ENCODE measurements around the gene PLBD2.

The PLBD2 gene, protein sequence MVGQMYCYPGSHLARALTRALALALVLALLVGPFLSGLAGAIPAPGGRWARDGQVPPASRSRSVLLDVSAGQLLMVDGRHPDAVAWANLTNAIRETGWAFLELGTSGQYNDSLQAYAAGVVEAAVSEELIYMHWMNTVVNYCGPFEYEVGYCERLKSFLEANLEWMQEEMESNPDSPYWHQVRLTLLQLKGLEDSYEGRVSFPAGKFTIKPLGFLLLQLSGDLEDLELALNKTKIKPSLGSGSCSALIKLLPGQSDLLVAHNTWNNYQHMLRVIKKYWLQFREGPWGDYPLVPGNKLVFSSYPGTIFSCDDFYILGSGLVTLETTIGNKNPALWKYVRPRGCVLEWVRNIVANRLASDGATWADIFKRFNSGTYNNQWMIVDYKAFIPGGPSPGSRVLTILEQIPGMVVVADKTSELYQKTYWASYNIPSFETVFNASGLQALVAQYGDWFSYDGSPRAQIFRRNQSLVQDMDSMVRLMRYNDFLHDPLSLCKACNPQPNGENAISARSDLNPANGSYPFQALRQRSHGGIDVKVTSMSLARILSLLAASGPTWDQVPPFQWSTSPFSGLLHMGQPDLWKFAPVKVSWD

DNA sequence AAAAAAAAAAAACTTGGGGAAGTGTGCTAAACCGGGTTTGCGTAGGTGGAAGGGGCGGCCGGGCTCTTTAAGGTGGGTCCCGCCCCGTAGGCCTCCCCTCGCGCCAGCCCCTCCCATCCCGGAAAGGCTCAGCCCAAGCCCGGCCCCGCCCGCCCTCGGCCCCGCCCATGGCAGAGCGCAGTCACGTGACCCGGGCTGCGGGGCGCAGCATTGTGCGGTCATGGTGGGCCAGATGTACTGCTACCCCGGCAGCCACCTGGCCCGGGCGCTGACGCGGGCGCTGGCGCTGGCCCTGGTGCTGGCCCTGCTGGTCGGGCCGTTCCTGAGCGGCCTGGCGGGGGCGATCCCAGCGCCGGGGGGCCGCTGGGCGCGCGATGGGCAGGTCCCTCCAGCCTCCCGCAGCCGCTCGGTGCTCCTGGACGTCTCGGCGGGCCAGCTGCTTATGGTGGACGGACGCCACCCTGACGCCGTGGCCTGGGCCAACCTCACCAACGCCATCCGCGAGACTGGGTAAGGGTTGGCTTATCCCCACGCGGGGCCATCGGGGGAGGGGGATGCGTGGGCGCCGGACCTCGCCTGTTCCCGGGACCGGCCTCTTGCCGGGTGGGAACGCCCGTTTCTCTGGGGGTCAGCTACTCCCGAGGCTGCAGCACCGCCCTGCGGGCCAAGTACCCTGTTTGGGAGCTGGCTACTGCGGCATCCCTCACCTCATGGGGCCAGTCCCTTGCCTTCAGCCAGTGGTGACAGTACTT lies at the start of gene PLBD2:
Gene PLBD2, plus strand, starts transcription at position 207 of the 752 bp plus-strand sequence. Its CDS starts 14 bp downstream, at position 221.
- H3K27ac ChIP-seq (ENCODE audit: low read depth, low read length): peak within 1 kb of the TSS; percentile 81
- H3K4me1 ChIP-seq (ENCODE audit: insufficient read depth, low read length): peaks cover 15% of the 10 kb centered on the region
- no peaks in the 10 kb centered on the region for H3K9me3 ChIP-seq (ENCODE audit: low read length)
- H3K27me3 ChIP-seq (ENCODE audit: control insufficient read depth in 1 of 2, insufficient read depth in 2 of 2, low read length in 2 of 2): no peaks in the 10 kb centered on the region
- H3K9ac ChIP-seq (ENCODE audit: low read length): peak within 1 kb of the TSS; percentile 49
- H3K36me3 ChIP-seq (ENCODE audit: insufficient read depth, low read length): no peaks in the 10 kb centered on the region
- peak within 1 kb of the TSS; percentile 69 for H3K4me3 ChIP-seq (ENCODE audit: low read depth in 1 of 2, low read length in 2 of 2)

- H3K27me3 ChIP-seq (ENCODE audit: control insufficient read depth in 1 of 2, insufficient read depth in 2 of 2, low read length in 2 of 2): no peaks in the 10 kb centered on the region
- H3K4me1 ChIP-seq (ENCODE audit: insufficient read depth, low read length): no peaks in the 10 kb centered on the region
- peaks cover 13% of the 10 kb centered on the region for H3K36me3 ChIP-seq (ENCODE audit: insufficient read depth, low read length)
- H3K4me3 ChIP-seq (ENCODE audit: low read depth in 1 of 2, low read length in 2 of 2): no peak overlapping the region
- H3K9ac ChIP-seq (ENCODE audit: low read length): no peak overlapping the region
- no peaks in the 10 kb centered on the region for H3K9me3 ChIP-seq (ENCODE audit: low read length)
- no peak overlapping the region for H3K27ac ChIP-seq (ENCODE audit: low read depth, low read length)
These were observed 47.9 kb upstream of the PLBD2 start for GRCh38 chr12:113310489-113310888.

GRCh38 chr12:113314121-113314529 lies 44.3 kb upstream of the PLBD2 start:
- Histone ChIP-seq H3K9ac (ENCODE audit: low read length) (no peak overlapping the region), H3K27me3 (ENCODE audit: control insufficient read depth in 1 of 2, insufficient read depth in 2 of 2, low read length in 2 of 2) (no peaks in the 10 kb centered on the region), H3K9me3 (ENCODE audit: low read length) (no peaks in the 10 kb centered on the region), H3K4me1 (ENCODE audit: insufficient read depth, low read length) (no peaks in the 10 kb centered on the region), H3K27ac (ENCODE audit: low read depth, low read length) (no peak overlapping the region), H3K36me3 (ENCODE audit: insufficient read depth, low read length) (peaks cover 18% of the 10 kb centered on the region), H3K4me3 (ENCODE audit: low read depth in 1 of 2, low read length in 2 of 2) (no peak overlapping the region)

GRCh38 chr12:113315358-113315757 lies 43.0 kb upstream of the PLBD2 start:
- Histone ChIP-seq H3K9ac (ENCODE audit: low read length) (no peak overlapping the region), H3K9me3 (ENCODE audit: low read length) (no peaks in the 10 kb centered on the region), H3K36me3 (ENCODE audit: insufficient read depth, low read length) (peaks cover 13% of the 10 kb centered on the region), H3K4me3 (ENCODE audit: low read depth in 1 of 2, low read length in 2 of 2) (no peak overlapping the region), H3K27me3 (ENCODE audit: control insufficient read depth in 1 of 2, insufficient read depth in 2 of 2, low read length in 2 of 2) (no peaks in the 10 kb centered on the region), H3K4me1 (ENCODE audit: insufficient read depth, low read length) (no peaks in the 10 kb centered on the region), H3K27ac (ENCODE audit: low read depth, low read length) (no peak overlapping the region)

DNA sequence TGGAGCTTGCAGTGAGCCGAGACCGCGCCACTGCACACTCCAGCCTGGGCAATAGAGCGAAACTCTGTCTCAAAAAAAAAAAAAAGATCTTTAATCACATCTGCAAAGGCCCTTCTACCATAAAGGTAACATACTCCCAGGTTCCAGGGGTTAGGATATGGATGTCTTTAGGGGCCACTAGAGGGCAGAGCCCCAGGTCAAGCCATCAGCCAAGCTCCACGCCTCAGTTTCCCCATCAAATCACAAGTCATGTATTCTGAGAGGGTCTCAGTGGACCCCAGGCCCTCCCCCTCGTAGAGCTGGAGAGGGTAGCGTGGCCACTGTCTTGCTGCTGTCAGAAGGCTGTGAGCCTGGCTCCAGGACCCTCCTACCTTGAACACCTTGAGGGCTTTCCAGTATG lies 42.2 kb upstream of the PLBD2 start:
- H3K9ac ChIP-seq (ENCODE audit: low read length): no peak overlapping the region
- H3K4me1 ChIP-seq (ENCODE audit: insufficient read depth, low read length): no peaks in the 10 kb centered on the region
- H3K27me3 ChIP-seq (ENCODE audit: control insufficient read depth in 1 of 2, insufficient read depth in 2 of 2, low read length in 2 of 2): no peaks in the 10 kb centered on the region
- peaks cover 17% of the 10 kb centered on the region for H3K36me3 ChIP-seq (ENCODE audit: insufficient read depth, low read length)
- H3K27ac ChIP-seq (ENCODE audit: low read depth, low read length): no peak overlapping the region
- H3K9me3 ChIP-seq (ENCODE audit: low read length): no peaks in the 10 kb centered on the region
- no peak overlapping the region for H3K4me3 ChIP-seq (ENCODE audit: low read depth in 1 of 2, low read length in 2 of 2)

DNA sequence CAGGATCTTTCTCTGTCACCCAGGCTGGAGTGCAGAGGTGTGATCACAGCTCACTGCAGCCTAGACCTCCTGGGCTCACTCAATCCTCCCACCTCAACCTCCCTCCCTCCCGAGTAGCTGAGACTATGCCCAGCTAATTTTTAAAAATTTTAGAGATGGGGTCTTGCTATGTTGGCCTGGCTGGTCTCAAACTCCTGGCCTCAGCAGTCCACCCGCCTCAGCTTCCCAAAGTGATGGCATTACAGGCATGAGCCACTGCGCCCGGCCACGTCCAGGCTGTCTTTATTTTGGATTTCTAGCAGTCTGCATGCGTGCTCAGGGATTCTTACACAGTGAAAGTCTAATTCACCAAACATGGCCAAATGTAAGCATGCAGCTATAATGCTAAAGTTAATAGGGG lies 41.3 kb upstream of the PLBD2 start:
- H3K36me3 ChIP-seq (ENCODE audit: insufficient read depth, low read length): peaks cover 17% of the 10 kb centered on the region
- no peaks in the 10 kb centered on the region for H3K9me3 ChIP-seq (ENCODE audit: low read length)
- H3K9ac ChIP-seq (ENCODE audit: low read length): no peak overlapping the region

DNA sequence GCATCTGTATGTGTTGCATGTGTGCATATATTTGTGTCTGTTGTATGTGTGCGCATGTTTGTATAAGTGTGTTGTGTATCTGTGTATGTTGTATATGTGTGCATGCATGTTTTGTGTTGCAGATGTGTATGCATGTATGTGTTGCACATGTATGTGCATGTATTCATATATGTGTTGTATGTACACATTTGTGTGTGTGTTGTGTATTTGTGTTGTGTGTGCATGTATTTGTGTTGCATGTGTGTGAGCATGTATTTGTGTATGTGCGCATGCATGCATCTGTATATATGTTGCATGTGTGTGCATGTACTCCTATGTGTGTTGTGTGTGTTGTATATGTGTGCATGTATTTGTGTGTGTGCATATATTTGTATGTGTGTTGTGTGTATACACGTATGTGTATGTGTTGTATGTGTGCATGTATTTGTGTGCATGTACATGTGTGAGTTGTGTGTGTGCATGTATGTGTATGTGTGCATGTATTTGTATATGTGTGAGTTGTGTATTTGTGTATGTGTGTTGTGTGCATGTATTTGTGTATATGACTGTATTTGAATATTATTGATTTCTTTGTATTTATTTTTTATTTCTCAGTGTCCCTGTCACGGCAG lies 40.2 kb upstream of the PLBD2 start:
- Histone ChIP-seq H3K4me3 (ENCODE audit: low read depth in 1 of 2, low read length in 2 of 2) (no peak overlapping the region), H3K4me1 (ENCODE audit: insufficient read depth, low read length) (no peaks in the 10 kb centered on the region), H3K27ac (ENCODE audit: low read depth, low read length) (no peak overlapping the region), H3K9ac (ENCODE audit: low read length) (no peak overlapping the region), H3K27me3 (ENCODE audit: control insufficient read depth in 1 of 2, insufficient read depth in 2 of 2, low read length in 2 of 2) (no peaks in the 10 kb centered on the region), H3K36me3 (ENCODE audit: insufficient read depth, low read length) (peaks cover 17% of the 10 kb centered on the region), H3K9me3 (ENCODE audit: low read length) (no peaks in the 10 kb centered on the region)

More for the DNA sequence above, 41.3 kb upstream of the PLBD2 start:
- Histone ChIP-seq H3K4me3 (ENCODE audit: low read depth in 1 of 2, low read length in 2 of 2) (no peak overlapping the region), H3K27me3 (ENCODE audit: control insufficient read depth in 1 of 2, insufficient read depth in 2 of 2, low read length in 2 of 2) (no peaks in the 10 kb centered on the region), H3K4me1 (ENCODE audit: insufficient read depth, low read length) (no peaks in the 10 kb centered on the region), H3K27ac (ENCODE audit: low read depth, low read length) (no peak overlapping the region)

GRCh38 chr12:113318900-113319628 lies 39.3 kb upstream of the PLBD2 start:
- no peak overlapping the region for H3K4me3 ChIP-seq (ENCODE audit: low read depth in 1 of 2, low read length in 2 of 2)
- no peaks in the 10 kb centered on the region for H3K27me3 ChIP-seq (ENCODE audit: control insufficient read depth in 1 of 2, insufficient read depth in 2 of 2, low read length in 2 of 2)
- no peak overlapping the region for H3K27ac ChIP-seq (ENCODE audit: low read depth, low read length)
- H3K4me1 ChIP-seq (ENCODE audit: insufficient read depth, low read length): no peaks in the 10 kb centered on the region
- H3K9me3 ChIP-seq (ENCODE audit: low read length): no peaks in the 10 kb centered on the region
- peaks cover 17% of the 10 kb centered on the region for H3K36me3 ChIP-seq (ENCODE audit: insufficient read depth, low read length)
- no peak overlapping the region for H3K9ac ChIP-seq (ENCODE audit: low read length)

DNA sequence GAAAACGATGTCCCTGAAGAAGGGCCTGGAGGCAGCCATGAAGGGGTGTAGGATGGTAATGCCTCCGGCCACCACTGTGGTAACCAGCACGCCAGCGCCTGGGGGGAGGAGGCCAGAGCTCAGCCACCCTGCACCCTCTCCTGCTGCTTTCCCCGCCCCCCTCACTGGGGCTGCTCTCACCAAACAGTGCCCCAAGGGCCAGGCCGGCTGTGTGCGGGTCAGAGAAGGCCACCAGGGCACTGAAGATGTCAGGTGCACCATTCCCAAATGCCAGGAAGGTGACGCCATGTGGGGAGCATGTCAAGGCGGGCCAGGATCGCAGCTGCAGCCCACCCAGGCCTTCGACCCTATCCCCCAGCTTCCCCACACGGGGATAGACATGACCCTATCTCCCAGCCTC lies 38.0 kb upstream of the PLBD2 start:
- no peaks in the 10 kb centered on the region for H3K27me3 ChIP-seq (ENCODE audit: control insufficient read depth in 1 of 2, insufficient read depth in 2 of 2, low read length in 2 of 2)
- peaks cover 12% of the 10 kb centered on the region for H3K36me3 ChIP-seq (ENCODE audit: insufficient read depth, low read length)

DNA sequence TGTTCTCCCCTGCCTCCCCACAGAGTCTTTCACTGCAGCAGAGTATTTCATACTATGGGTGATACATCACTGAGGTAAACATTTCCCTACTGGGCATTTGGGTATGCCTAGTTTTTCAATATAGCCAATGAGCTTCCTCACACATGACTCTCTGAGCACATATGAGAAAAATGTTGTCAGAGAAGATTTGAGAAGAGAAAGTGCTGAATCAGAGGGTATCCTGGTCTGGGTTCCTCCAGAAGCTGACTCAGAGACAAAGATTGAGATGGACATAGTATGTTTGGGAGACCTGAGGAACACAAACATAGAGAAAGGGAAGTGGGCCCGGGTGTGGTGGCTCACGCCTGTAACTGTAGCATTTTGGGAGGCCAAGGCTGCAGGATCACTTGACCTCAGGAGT lies 36.0 kb upstream of the PLBD2 start:
- Histone ChIP-seq H3K9me3 (ENCODE audit: low read length) (no peaks in the 10 kb centered on the region), H3K4me1 (ENCODE audit: insufficient read depth, low read length) (no peaks in the 10 kb centered on the region), H3K27ac (ENCODE audit: low read depth, low read length) (no peak overlapping the region), H3K27me3 (ENCODE audit: control insufficient read depth in 1 of 2, insufficient read depth in 2 of 2, low read length in 2 of 2) (no peaks in the 10 kb centered on the region), H3K9ac (ENCODE audit: low read length) (no peak overlapping the region), H3K36me3 (ENCODE audit: insufficient read depth, low read length) (peaks cover 11% of the 10 kb centered on the region), H3K4me3 (ENCODE audit: low read depth in 1 of 2, low read length in 2 of 2) (no peak overlapping the region)

More for the DNA sequence above, 38.0 kb upstream of the PLBD2 start:
- no peak overlapping the region for H3K9ac ChIP-seq (ENCODE audit: low read length)
- no peaks in the 10 kb centered on the region for H3K4me1 ChIP-seq (ENCODE audit: insufficient read depth, low read length)
- H3K9me3 ChIP-seq (ENCODE audit: low read length): no peaks in the 10 kb centered on the region
- H3K4me3 ChIP-seq (ENCODE audit: low read depth in 1 of 2, low read length in 2 of 2): no peak overlapping the region
- no peak overlapping the region for H3K27ac ChIP-seq (ENCODE audit: low read depth, low read length)

- peaks cover under 1% of the 10 kb centered on the region for H3K36me3 ChIP-seq (ENCODE audit: insufficient read depth, low read length)
- no peaks in the 10 kb centered on the region for H3K4me1 ChIP-seq (ENCODE audit: insufficient read depth, low read length)
- no peak overlapping the region for H3K9ac ChIP-seq (ENCODE audit: low read length)
- H3K27me3 ChIP-seq (ENCODE audit: control insufficient read depth in 1 of 2, insufficient read depth in 2 of 2, low read length in 2 of 2): no peaks in the 10 kb centered on the region
- no peak overlapping the region for H3K27ac ChIP-seq (ENCODE audit: low read depth, low read length)
- H3K9me3 ChIP-seq (ENCODE audit: low read length): no peaks in the 10 kb centered on the region
- no peak overlapping the region for H3K4me3 ChIP-seq (ENCODE audit: low read depth in 1 of 2, low read length in 2 of 2)
These were observed 32.5 kb upstream of the PLBD2 start for GRCh38 chr12:113325916-113326315.
